Mesendoderm (in vitro differentiated cells): ENCODE measurements around the gene PEX19. TPM values are rescaled to one million over a fixed set of nuclear protein-coding genes. Genes with fewer than 3 reads are reported as not detected.
A peak's percentile ranks its signal among the peaks of the same experiment; 100 is the strongest.

ENCODE experiments used
- DNase-seq: peaks from one replicate; pipeline ENCODE4 v3.0.0; 2013
- H2AK5ac ChIP-seq: 2 replicates; pipeline ENCODE4 v1.6.1; 2013; ENCODE audit warnings: low read length, inconsistent platforms
- H2BK120ac ChIP-seq: 2 replicates; pipeline ENCODE4 v1.6.1; 2013; ENCODE audit warnings: low read depth, mild to moderate bottlenecking, low read length, moderate library complexity, mixed read lengths
- H2BK15ac ChIP-seq: replicated peaks from 2 replicates; pipeline ENCODE4 v1.6.1; 2013; ENCODE audit warnings: low read depth, mild to moderate bottlenecking, moderate library complexity
- H2BK5ac ChIP-seq: 2 replicates; pipeline ENCODE4 v1.6.1; 2013; ENCODE audit warnings: low read length, inconsistent platforms
- H3K18ac ChIP-seq: 2 replicates; pipeline ENCODE4 v1.6.1; 2013; ENCODE audit warnings: mild to moderate bottlenecking, low read length, mixed read lengths
- H3K23ac ChIP-seq: one replicate; pipeline ENCODE4 v1.6.1; 2013; ENCODE audit warnings: low read length
- H3K27ac ChIP-seq: 2 replicates; pipeline ENCODE4 v1.5.1; 2013; ENCODE audit warnings: low read depth, mild to moderate bottlenecking, inconsistent platforms, low read length, moderate library complexity
- H3K27me3 ChIP-seq: 2 replicates; pipeline ENCODE4 v1.6.1; 2013; ENCODE audit warnings: low read length, control low read depth, mild to moderate bottlenecking, inconsistent platforms; ENCODE audit not compliant: insufficient read depth, poor library complexity
- H3K36me3 ChIP-seq: 2 replicates; pipeline ENCODE4 v1.6.1; 2013; ENCODE audit warnings: low read length, inconsistent platforms; ENCODE audit not compliant: control insufficient read depth, insufficient read depth
- H3K4ac ChIP-seq: one replicate; pipeline ENCODE4 v1.6.1; 2013; ENCODE audit warnings: low read depth, mild to moderate bottlenecking, low read length, moderate library complexity
- H3K4me1 ChIP-seq: 2 replicates; pipeline ENCODE4 v1.6.1; 2013; ENCODE audit warnings: low read depth, low read length, inconsistent platforms; ENCODE audit not compliant: control insufficient read depth
- H3K4me2 ChIP-seq: 2 replicates; pipeline ENCODE4 v1.6.1; 2013; ENCODE audit warnings: low read length
- H3K4me3 ChIP-seq: 2 replicates; pipeline ENCODE4 v1.5.1; 2013; ENCODE audit warnings: mild to moderate bottlenecking, low read length
- H3K56ac ChIP-seq: one replicate; pipeline ENCODE4 v1.6.1; 2013; ENCODE audit warnings: low read length
- H3K79me1 ChIP-seq: 2 replicates; pipeline ENCODE4 v1.6.1; 2013; ENCODE audit warnings: low read length, inconsistent platforms
- H3K79me2 ChIP-seq: 2 replicates; pipeline ENCODE4 v1.6.1; 2013; ENCODE audit warnings: mild to moderate bottlenecking, low read length; ENCODE audit not compliant: control insufficient read depth, insufficient read depth
- H3K9ac ChIP-seq: 2 replicates; pipeline ENCODE4 v1.6.1; 2013; ENCODE audit warnings: low read length, inconsistent platforms
- H4K5ac ChIP-seq: one replicate; pipeline ENCODE4 v1.6.1; 2013; ENCODE audit warnings: low read length
- H4K8ac ChIP-seq: one replicate; pipeline ENCODE4 v1.6.1; 2013; ENCODE audit warnings: low read depth, mild to moderate bottlenecking, control low read depth, low read length, moderate library complexity
- WGBS: extraction: QIAGEN DNeasy Blood & Tissue Kit; methylation state at CpG from one replicate; pipeline ENCODE4 v1.1.7; 2013; ENCODE audit warnings: low lambda C conversion rate, missing lambda C conversion rate; ENCODE audit not compliant: insufficient coverage; ENCODE audit errors: extremely low coverage; 5-methylcytosine and 5-hydroxymethylcytosine counted together
- polyA plus RNA-seq, 2 experiments: library from polyadenylated mRNA; stranded (reverse); fragments of 200-250 nt; gene quantifications; one replicate each; pipeline ENCODE4 v1.2.3, GENCODE V29; 2013

PEX19 gene, protein sequence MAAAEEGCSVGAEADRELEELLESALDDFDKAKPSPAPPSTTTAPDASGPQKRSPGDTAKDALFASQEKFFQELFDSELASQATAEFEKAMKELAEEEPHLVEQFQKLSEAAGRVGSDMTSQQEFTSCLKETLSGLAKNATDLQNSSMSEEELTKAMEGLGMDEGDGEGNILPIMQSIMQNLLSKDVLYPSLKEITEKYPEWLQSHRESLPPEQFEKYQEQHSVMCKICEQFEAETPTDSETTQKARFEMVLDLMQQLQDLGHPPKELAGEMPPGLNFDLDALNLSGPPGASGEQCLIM
- polyA plus RNA-seq (2013, experiment 1 of 2) = 39.4 TPM
- 38.6 TPM for polyA plus RNA-seq (2013, experiment 2 of 2)

DNA sequence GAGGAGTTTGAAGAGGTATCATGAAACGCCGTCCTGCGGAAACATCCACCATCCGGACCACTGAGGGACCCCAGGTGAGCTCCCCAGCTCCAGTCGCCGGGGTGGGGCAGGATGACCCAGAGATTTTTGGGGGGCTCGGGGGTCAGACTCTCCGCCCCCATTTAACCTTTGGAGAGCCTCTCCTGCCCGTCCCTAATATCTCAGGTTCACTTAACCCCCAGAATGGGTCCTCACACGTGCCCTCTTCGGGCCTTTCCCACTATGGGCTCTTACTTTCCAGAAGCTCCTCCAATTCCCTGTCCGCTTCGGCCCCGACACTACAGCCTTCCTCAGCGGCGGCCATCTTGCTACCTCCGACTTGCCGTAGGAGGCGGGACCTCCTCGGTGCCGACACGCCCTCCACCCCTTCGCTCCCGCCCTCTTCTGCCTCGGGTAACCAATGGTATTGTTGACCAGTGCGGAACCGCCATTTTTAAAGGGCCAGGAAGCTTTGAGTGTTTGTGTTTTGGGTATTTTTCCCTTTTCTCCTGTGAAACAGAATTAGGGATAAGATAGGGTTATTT is at the start of gene PEX19:
Gene PEX19 (minus strand): TSS at position 352 of the 563 bp plus-strand sequence. CDS start 9 bp downstream, at position 343.
- Histone ChIP-seq H3K27me3 (no peaks in the 10 kb centered on the region), H2AK5ac (no peak within 1 kb of the TSS), H3K79me1 (peaks cover 10% of the 10 kb centered on the region), H4K5ac (no peak within 1 kb of the TSS), H3K36me3 (peaks cover 6% of the 10 kb centered on the region), H3K27ac (no peak within 1 kb of the TSS), H3K56ac (peak within 1 kb of the TSS; percentile 93), H3K4ac (peak within 1 kb of the TSS; percentile 41), H3K23ac (no peak within 1 kb of the TSS), H3K18ac (peak within 1 kb of the TSS; percentile 55), H4K8ac (peak within 1 kb of the TSS; percentile 70), H3K4me1 (peaks cover 7% of the 10 kb centered on the region), H2BK15ac (no peak within 1 kb of the TSS), H2BK120ac (no peak within 1 kb of the TSS), H3K4me2 (peak within 1 kb of the TSS; percentile 47), H2BK5ac (no peak within 1 kb of the TSS), H3K4me3 (peak within 1 kb of the TSS; percentile 75), H3K79me2 (peaks cover 9% of the 10 kb centered on the region), H3K9ac (peak within 1 kb of the TSS; percentile 83)
- no CpG with 5 or more reads among the region's 27 CpGs for WGBS
- DNase-seq = peak; percentile 97

- no peak overlapping the region for H3K18ac ChIP-seq
- DNase-seq = no peak
- no peaks in the 10 kb centered on the region for H3K4me1 ChIP-seq
- H3K4ac ChIP-seq = no peak overlapping the region
- H2AK5ac ChIP-seq = no peak overlapping the region
- H3K79me1 ChIP-seq = peaks cover 2% of the 10 kb centered on the region
- H2BK5ac ChIP-seq = no peak overlapping the region
- H4K5ac ChIP-seq = no peak overlapping the region
- no peak overlapping the region for H3K56ac ChIP-seq
- H3K79me2 ChIP-seq = no peaks in the 10 kb centered on the region
- H3K23ac ChIP-seq = no peak overlapping the region
- no peak overlapping the region for H3K27ac ChIP-seq
- no peak overlapping the region for H2BK120ac ChIP-seq
- no peak overlapping the region for H3K4me3 ChIP-seq
- no peak overlapping the region for H2BK15ac ChIP-seq
- H3K9ac ChIP-seq = no peak overlapping the region
- no peak overlapping the region for H4K8ac ChIP-seq
- H3K36me3 ChIP-seq = peaks cover 6% of the 10 kb centered on the region
- no peaks in the 10 kb centered on the region for H3K27me3 ChIP-seq
- no peak overlapping the region for H3K4me2 ChIP-seq
Measured at GRCh38 chr1:160332516-160332915, 47.6 kb upstream of the PEX19 start.

- Histone ChIP-seq H2BK15ac (no peak overlapping the region), H3K79me1 (no peaks in the 10 kb centered on the region), H2AK5ac (no peak overlapping the region), H3K23ac (no peak overlapping the region), H3K4me3 (no peak overlapping the region), H3K56ac (no peak overlapping the region), H3K79me2 (no peaks in the 10 kb centered on the region), H2BK5ac (no peak overlapping the region), H4K8ac (no peak overlapping the region), H3K4ac (no peak overlapping the region), H3K4me1 (no peaks in the 10 kb centered on the region), H2BK120ac (no peak overlapping the region), H3K18ac (no peak overlapping the region), H4K5ac (no peak overlapping the region), H3K27ac (no peak overlapping the region), H3K27me3 (no peaks in the 10 kb centered on the region), H3K9ac (no peak overlapping the region), H3K36me3 (peaks cover 6% of the 10 kb centered on the region), H3K4me2 (no peak overlapping the region)
- DNase-seq = peak; percentile 6
Measured at GRCh38 chr1:160330119-160330518, 45.2 kb upstream of the PEX19 start.

- Histone ChIP-seq H3K79me1 (no peaks in the 10 kb centered on the region), H3K27me3 (no peaks in the 10 kb centered on the region), H3K4me1 (no peaks in the 10 kb centered on the region), H4K8ac (no peak overlapping the region), H3K4me2 (no peak overlapping the region), H2AK5ac (no peak overlapping the region), H3K79me2 (no peaks in the 10 kb centered on the region), H3K4ac (no peak overlapping the region), H2BK15ac (no peak overlapping the region), H3K9ac (no peak overlapping the region), H2BK5ac (no peak overlapping the region), H2BK120ac (no peak overlapping the region), H3K27ac (no peak overlapping the region), H3K56ac (no peak overlapping the region), H3K23ac (no peak overlapping the region), H4K5ac (no peak overlapping the region), H3K36me3 (peaks cover 5% of the 10 kb centered on the region), H3K18ac (no peak overlapping the region), H3K4me3 (no peak overlapping the region)
- WGBS = no CpG with 5 or more reads among the region's 8 CpGs
- no peak for DNase-seq
Measured at GRCh38 chr1:160328184-160328583, 43.3 kb upstream of the PEX19 start.

GRCh38 chr1:160326418-160326817 is 41.5 kb upstream of the PEX19 start:
- H3K79me2 ChIP-seq = no peaks in the 10 kb centered on the region
- H3K27me3 ChIP-seq = no peaks in the 10 kb centered on the region
- H3K23ac ChIP-seq = no peak overlapping the region
- H3K36me3 ChIP-seq = peaks cover 3% of the 10 kb centered on the region
- H4K8ac ChIP-seq = no peak overlapping the region
- H2BK120ac ChIP-seq = no peak overlapping the region
- no peak overlapping the region for H3K4me2 ChIP-seq
- no peaks in the 10 kb centered on the region for H3K4me1 ChIP-seq
- H3K4ac ChIP-seq = no peak overlapping the region
- no peak for DNase-seq
- H3K27ac ChIP-seq = no peak overlapping the region
- H4K5ac ChIP-seq = no peak overlapping the region
- no CpG with 5 or more reads among the region's 5 CpGs for WGBS
- no peak overlapping the region for H3K18ac ChIP-seq
- no peak overlapping the region for H2BK15ac ChIP-seq
- no peak overlapping the region for H2BK5ac ChIP-seq
- no peaks in the 10 kb centered on the region for H3K79me1 ChIP-seq
- H2AK5ac ChIP-seq = no peak overlapping the region
- no peak overlapping the region for H3K4me3 ChIP-seq
- no peak overlapping the region for H3K56ac ChIP-seq
- H3K9ac ChIP-seq = no peak overlapping the region

DNA sequence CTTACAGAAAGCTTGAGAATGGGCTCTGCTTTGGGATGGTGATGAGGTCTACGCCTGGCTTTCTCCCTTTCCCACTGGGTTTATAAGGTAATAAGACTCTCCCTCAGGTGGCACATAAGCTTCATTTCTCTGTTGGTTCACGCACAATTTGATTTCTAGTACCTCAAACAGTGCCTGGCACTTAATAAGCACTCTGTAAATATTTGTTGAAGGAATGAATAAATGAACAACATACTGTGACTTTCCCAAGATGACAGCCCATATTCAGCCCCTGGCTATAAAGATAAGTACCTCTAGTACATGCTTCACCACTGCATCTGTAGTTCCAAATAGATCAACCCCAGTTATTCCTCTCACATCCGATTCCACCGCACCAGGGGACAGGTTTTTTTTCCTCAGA is 40.3 kb upstream of the PEX19 start:
- Histone ChIP-seq H3K27ac (no peak overlapping the region), H3K9ac (no peak overlapping the region), H3K4me3 (no peak overlapping the region), H3K27me3 (no peaks in the 10 kb centered on the region), H3K79me1 (no peaks in the 10 kb centered on the region), H3K56ac (no peak overlapping the region), H2BK120ac (no peak overlapping the region), H3K4me1 (no peaks in the 10 kb centered on the region), H4K5ac (no peak overlapping the region), H3K23ac (no peak overlapping the region), H2BK15ac (no peak overlapping the region), H2AK5ac (no peak overlapping the region), H4K8ac (no peak overlapping the region), H3K18ac (no peak overlapping the region), H3K4me2 (no peak overlapping the region), H3K79me2 (no peaks in the 10 kb centered on the region), H2BK5ac (no peak overlapping the region), H3K4ac (no peak overlapping the region), H3K36me3 (peaks cover 3% of the 10 kb centered on the region)
- no CpG with 5 or more reads among the region's 4 CpGs for WGBS
- DNase-seq = no peak
